ENCODE data around the gene ACYP2. TPM values are rescaled to one million over a fixed set of nuclear protein-coding genes. Genes with fewer than 3 reads are reported as not detected.

Gene ACYP2
- total RNA-seq, 1 donor from 2014 or later: 7.0 TPM

DNA sequence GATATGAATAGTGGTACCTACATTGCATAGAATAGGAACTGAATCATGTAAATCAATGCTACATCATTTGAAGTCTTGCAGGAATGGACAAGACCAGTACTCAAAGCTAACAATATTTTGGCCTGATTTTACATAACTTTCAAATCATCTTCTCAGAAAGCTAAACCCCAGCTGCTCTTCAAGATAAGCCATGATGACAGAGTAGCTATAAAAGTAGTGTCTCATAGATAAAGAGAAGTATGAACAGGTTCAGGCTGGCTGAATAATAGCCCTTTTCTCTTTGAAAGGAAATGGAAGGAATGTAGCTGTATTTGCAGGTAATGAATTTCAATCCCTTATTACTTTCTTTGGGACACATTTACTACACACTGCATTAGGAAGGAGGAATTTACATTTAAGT, 112.4 kb downstream of the ACYP2 start:
- TF ChIP-seq CTCF (IDR thresholded peaks at IDR 0.05; ENCODE audit: unreplicated experiment): no peak
- H3K4me3 Mint-ChIP-seq (ENCODE audit: unreplicated experiment): no peak overlapping the region
- no peak overlapping the region for H3K27ac Mint-ChIP-seq (ENCODE audit: unreplicated experiment)

GRCh38 chr2:54228945-54229344, 113.5 kb downstream of the ACYP2 start:
- peaks cover 17% of the 10 kb centered on the region for H3K4me1 Mint-ChIP-seq (ENCODE audit: unreplicated experiment)
- H3K9me3 Mint-ChIP-seq (ENCODE audit: unreplicated experiment): no peaks in the 10 kb centered on the region
- DNase-seq (ENCODE audit: low spot score): no peak
- H3K27me3 Mint-ChIP-seq (ENCODE audit: unreplicated experiment): no peaks in the 10 kb centered on the region
- peaks cover 10% of the 10 kb centered on the region for H3K36me3 Mint-ChIP-seq (ENCODE audit: low read depth, unreplicated experiment)
- TF ChIP-seq CTCF (IDR thresholded peaks at IDR 0.05; ENCODE audit: unreplicated experiment): no peak
- no peak overlapping the region for H3K27ac Mint-ChIP-seq (ENCODE audit: unreplicated experiment)
- no peak overlapping the region for H3K4me3 Mint-ChIP-seq (ENCODE audit: unreplicated experiment)

More for the DNA sequence above, 112.4 kb downstream of the ACYP2 start:
- H3K4me1 Mint-ChIP-seq (ENCODE audit: unreplicated experiment): peaks cover 17% of the 10 kb centered on the region
- no peaks in the 10 kb centered on the region for H3K27me3 Mint-ChIP-seq (ENCODE audit: unreplicated experiment)
- DNase-seq (ENCODE audit: low spot score): no peak
- H3K9me3 Mint-ChIP-seq (ENCODE audit: unreplicated experiment): no peaks in the 10 kb centered on the region
- peaks cover 10% of the 10 kb centered on the region for H3K36me3 Mint-ChIP-seq (ENCODE audit: low read depth, unreplicated experiment)

DNA sequence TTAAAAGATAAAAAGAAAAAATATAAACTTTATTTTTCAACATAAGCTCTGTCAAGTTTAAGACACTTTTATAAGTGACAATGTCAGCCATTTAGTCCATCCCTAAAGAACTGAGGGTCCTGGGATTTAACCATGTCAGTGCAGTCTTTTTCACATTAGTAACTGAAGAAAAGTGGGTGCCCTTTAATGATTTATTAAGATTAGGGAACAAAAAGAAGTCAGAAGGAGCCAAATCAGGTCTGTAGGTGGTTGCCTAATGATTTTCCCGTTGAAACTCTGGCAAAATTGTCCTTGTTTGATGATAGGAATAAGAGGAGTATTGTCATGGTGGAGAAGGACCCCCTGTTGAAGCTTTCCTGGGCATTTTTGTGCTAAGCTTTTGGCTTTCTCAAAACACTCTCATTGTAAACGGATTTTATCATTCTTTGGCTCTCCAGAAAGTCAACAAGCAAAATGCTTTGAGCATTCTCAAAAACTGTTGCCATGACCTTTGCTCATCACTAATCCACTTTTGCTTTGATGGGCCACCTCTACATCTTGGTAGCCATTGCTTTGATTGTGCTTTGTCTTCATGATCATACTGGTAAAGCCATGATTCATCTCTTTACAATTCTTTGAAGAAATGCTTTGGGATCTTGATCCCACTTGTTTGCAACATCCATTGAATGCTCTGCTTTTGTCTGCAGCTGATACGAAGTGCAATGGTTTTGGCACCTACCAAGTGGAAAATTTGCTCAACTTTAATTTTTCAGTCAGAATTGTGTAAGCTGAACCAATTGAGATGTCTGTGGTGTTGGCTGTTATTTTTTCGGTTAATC, 118.6 kb downstream of the ACYP2 start:
- TF ChIP-seq CTCF (IDR thresholded peaks at IDR 0.05; ENCODE audit: unreplicated experiment): no peak
- no peaks in the 10 kb centered on the region for H3K27me3 Mint-ChIP-seq (ENCODE audit: unreplicated experiment)
- DNase-seq (ENCODE audit: low spot score): no peak
- peaks cover 10% of the 10 kb centered on the region for H3K4me1 Mint-ChIP-seq (ENCODE audit: unreplicated experiment)
- H3K9me3 Mint-ChIP-seq (ENCODE audit: unreplicated experiment): no peaks in the 10 kb centered on the region
- H3K4me3 Mint-ChIP-seq (ENCODE audit: unreplicated experiment): no peak overlapping the region
- H3K27ac Mint-ChIP-seq (ENCODE audit: unreplicated experiment): no peak overlapping the region
- peaks cover 6% of the 10 kb centered on the region for H3K36me3 Mint-ChIP-seq (ENCODE audit: low read depth, unreplicated experiment)

DNA sequence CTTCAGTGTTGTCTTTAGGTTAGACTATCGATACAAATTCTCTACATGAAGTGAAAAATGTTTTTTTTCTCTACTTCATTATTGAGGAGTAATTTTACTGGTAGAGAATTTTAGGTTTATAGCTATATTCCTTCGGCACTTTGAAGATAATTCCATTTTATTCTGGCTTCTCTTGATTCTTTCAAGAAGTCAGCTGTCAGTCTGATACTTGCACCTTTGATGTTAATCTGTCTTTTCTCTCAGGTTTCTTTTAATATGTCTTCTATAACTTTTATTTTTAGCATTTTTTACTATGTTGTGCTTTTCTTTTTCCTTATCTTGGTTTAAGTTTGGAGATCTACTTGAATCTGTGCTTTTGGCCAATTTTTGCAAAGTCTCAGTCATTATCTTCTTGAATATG, 122.0 kb downstream of the ACYP2 start:
- Mint-ChIP-seq H3K27ac (ENCODE audit: unreplicated experiment) (no peak overlapping the region), H3K27me3 (ENCODE audit: unreplicated experiment) (no peaks in the 10 kb centered on the region), H3K36me3 (ENCODE audit: low read depth, unreplicated experiment) (peaks cover under 1% of the 10 kb centered on the region), H3K4me3 (ENCODE audit: unreplicated experiment) (no peak overlapping the region), H3K9me3 (ENCODE audit: unreplicated experiment) (no peaks in the 10 kb centered on the region), H3K4me1 (ENCODE audit: unreplicated experiment) (no peaks in the 10 kb centered on the region)
- no peak for DNase-seq (ENCODE audit: low spot score)
- no peak for TF ChIP-seq CTCF (IDR thresholded peaks at IDR 0.05; ENCODE audit: unreplicated experiment)

DNA sequence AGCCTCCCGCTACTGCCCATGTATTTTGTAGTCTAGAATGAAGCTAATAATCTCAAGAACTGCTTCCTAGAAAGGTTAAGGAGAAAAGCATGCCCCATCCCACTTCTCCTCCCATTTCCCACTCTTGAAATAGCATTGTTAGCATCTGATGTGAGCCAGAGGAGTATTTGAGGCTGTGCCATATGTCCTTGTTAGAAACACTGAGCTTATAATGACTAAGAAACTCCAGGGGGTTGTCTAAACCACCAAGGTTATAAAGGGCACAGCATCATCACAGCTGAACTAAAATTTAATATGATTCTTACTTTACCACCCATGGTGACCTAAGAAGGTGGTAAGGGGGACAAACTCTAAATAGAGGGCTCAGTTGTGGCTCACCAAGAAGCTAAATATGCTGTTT, 124.0 kb downstream of the ACYP2 start:
- TF ChIP-seq CTCF (IDR thresholded peaks at IDR 0.05; ENCODE audit: unreplicated experiment): no peak
- Mint-ChIP-seq H3K4me1 (ENCODE audit: unreplicated experiment) (no peaks in the 10 kb centered on the region), H3K27ac (ENCODE audit: unreplicated experiment) (no peak overlapping the region), H3K9me3 (ENCODE audit: unreplicated experiment) (no peaks in the 10 kb centered on the region), H3K4me3 (ENCODE audit: unreplicated experiment) (no peak overlapping the region), H3K27me3 (ENCODE audit: unreplicated experiment) (no peaks in the 10 kb centered on the region), H3K36me3 (ENCODE audit: low read depth, unreplicated experiment) (no peaks in the 10 kb centered on the region)
- no peak for DNase-seq (ENCODE audit: low spot score)

Measured in endothelial cell (in vitro differentiated cells).